GM10266 (cell line): Measurements from ENCODE around the gene LRRC74B.
"Not testable (repeated sequence)": the region's sequence is repeated elsewhere in the genome, so short reads cannot be mapped to it uniquely, and the experiment has no call there.

Experiments used
- DNase-seq: peaks from one replicate; pipeline ENCODE4 v3.0.0; 2012; ENCODE audit errors: extremely low spot score
- TF ChIP-seq, protein P1 (sequence below): IDR thresholded peaks from 2 replicates; pipeline ENCODE4 v1.5.1; 2012; ENCODE audit warnings: mild to moderate bottlenecking, low read depth; ENCODE audit not compliant: control insufficient read depth, insufficient read depth; ENCODE audit errors: missing control alignments

The LRRC74B gene

DNA sequence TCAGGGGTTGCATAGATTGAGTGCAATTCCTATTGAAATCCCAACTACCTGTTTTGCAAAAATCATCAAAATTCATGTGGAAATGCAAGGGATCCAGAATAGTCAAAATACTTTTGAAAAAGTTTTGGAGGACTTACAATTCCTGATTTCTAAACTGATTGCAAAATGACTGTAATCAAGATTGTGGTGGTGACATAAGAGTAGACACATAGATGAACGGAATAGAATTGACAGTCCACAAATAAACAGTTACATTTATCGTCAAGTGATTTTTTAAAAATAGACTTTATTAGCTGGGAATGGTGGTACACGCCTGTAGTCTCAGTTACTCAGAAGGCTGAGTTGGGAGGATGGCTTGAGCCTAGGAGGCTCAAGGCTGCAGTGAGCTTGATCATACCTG lies 10.8 kb upstream of the LRRC74B start:
- TF ChIP-seq, protein P1, sequence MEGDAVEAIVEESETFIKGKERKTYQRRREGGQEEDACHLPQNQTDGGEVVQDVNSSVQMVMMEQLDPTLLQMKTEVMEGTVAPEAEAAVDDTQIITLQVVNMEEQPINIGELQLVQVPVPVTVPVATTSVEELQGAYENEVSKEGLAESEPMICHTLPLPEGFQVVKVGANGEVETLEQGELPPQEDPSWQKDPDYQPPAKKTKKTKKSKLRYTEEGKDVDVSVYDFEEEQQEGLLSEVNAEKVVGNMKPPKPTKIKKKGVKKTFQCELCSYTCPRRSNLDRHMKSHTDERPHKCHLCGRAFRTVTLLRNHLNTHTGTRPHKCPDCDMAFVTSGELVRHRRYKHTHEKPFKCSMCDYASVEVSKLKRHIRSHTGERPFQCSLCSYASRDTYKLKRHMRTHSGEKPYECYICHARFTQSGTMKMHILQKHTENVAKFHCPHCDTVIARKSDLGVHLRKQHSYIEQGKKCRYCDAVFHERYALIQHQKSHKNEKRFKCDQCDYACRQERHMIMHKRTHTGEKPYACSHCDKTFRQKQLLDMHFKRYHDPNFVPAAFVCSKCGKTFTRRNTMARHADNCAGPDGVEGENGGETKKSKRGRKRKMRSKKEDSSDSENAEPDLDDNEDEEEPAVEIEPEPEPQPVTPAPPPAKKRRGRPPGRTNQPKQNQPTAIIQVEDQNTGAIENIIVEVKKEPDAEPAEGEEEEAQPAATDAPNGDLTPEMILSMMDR = no peak
- DNase-seq = no peak

DNA sequence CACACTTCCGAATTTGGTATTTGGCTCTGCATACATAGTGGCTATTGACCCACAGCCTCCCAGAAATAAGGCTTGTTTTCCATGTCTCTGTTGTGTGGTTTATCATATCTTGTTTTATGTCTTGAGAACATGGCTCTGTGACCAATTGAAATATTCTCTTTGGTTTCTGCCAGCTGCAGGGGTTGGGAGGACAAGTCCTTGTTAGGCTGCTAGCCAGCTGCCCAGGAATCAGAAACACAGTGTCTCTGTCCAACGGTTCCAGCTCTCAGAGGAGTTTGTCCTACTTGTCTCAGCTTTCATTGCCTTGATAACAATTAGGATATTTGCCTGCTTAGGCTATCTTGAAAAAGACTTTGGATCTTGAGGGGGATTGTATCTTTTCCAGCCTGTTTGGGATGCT lies 7.3 kb upstream of the LRRC74B start:
- TF ChIP-seq, protein P1 = no peak
- no peak for DNase-seq

DNA sequence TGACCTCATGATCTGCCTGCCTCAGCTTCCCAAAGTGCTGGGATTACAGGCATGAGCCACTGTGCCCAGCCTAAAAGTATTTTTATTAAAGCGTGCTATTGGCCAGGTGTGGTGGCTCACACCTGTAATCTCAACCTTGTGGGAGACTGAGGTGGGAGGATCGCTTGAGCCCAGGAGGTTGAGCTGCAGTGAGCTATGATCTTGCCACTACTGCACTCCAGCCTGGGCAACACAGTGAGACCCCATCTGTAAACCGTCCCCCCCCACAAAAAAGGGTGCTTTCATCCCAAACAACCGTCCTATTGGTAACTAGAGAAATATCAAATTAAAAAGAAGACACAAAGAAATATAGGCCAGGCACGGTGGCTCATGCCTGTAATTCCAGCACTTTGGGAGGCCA lies 6.6 kb upstream of the LRRC74B start:
- DNase-seq = not testable (repeated sequence)

DNA sequence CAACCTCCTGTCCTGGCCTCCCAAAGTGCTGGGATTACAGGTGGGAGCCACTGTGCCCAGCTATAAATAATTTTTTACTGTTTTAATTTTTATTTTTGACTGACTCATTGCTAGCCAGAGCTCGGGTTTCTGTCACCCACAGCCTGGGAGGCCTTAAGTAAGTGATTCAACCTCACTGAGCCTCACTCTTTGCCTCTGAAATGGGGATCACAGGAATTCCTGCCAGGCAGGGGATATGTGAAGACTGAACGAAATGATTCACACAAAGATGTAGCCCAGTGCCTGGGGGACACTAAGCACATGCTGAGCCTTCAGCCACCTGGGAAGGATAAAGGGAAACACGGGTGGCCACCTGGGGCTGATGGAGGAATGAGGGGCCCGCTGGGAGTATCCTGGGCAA lies 3.8 kb upstream of the LRRC74B start:
- TF ChIP-seq, protein P1 = no peak
- DNase-seq = no peak

DNA sequence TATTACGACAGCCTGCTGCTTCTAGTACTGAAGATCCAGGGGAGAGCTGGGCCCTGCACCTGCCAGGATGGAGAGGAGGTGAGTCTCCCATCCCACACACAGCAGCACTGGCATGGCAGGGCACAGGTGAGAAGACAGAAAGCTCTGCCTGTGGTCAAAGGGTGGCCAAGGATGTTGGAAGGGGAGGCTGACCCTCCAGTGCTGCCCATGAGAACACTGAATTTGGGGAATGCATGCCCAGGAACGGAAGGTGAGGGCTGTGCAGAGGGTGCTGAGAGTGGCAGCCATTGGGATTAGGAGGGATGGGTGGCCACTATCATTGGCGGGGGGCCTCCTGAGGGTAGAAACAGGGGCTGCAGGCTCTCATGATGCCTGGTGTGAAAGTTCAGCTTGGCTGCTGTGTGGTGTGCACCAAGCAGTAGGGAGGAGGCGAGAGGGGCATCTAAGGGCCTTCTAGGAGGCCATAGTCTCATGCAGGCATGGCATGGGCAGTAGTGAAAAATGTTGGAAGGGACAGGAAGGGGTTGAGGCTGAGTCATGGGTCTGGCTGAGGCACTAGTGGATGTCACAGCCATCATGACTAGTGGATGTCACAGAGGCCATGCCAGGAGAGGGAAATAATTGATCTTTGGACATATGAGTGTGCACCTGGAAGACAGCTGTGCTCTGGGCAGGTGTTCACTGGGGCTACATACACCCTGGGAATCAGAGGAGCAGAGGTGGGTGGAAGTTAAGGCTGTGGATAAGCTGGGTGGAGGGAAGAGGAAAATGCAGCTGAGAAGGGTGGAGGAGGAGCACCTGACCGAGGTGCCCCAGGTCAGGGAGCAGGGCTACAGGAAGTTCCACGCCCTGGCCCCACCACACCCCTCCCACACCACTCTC lies 2.5 kb upstream of the LRRC74B start:
- TF ChIP-seq, protein P1 = no peak
- no peak for DNase-seq

DNA sequence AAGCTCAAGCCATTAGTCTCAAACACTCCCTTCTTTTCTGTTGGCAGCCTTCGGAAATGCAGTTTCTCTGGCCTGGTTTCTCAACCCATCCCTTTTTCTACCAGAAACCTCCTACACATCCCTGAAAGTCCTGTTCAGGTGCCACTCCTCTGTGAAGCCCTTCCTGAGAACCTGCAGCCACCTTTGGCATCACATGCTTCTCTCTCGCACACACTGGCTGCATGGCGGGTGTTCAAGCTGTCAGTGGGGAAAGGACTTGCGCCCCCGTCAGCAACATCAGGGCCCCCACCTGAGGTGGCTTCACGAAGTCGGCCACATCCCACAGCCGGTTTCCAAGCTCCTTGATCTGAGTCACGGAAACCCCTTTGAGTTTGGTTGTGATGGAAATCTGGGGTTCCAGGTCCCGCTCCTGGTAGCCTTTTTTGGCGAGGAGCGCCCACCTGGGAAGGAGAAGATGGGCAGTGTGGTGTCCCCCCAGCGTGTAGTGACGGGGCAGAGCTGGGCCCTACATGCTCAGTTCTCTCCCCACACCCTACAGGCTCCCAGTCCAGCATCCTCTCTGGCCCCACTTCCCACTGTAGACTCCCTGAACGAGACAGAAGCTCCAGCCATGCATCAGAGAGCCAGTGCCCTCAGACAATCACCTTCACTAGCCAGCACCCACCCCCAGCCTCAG lies 1.7 kb upstream of the LRRC74B start:
- TF ChIP-seq, protein P1 = no peak
- no peak for DNase-seq

DNA sequence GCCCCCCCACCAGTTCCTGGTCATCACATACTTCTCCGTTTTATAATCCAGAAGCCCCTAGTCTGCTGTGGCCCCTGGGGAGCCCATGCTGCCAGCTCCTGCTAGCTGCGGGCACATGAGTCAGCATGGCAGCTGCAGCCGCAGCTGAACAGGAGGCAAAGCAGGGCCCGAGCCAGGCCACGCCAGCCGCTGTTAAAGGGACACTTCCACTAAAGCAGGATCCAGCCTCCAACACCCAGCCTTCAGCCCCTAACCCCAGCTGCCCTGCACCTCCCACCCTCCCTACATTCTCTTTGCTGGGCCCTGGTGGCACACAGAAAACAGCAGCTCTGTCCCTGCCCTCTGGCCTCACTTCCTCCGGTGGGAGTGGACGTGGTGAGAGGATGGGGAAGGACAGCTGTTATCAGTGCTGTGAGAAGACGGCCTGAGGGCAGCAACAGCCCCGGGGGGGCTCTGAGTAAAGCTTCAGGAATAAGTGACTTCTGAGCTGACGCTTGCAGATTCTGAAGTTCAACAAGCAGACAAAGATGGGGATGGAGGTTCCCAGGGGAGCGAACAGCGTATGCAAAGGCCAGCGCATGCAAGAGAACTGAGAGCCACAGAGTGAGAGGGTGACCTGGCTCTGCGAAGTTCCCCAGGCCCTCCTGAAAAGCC lies 688 bp upstream of the LRRC74B start:
- TF ChIP-seq, protein P1 = no peak
- DNase-seq = no peak
